ENCODE results near the gene MCEE. TPM values are rescaled to one million over a fixed set of nuclear protein-coding genes. Genes with fewer than 3 reads are reported as not detected.

MCEE gene
- polyA plus RNA-seq, 1 experiment: 18.1 TPM

DNA sequence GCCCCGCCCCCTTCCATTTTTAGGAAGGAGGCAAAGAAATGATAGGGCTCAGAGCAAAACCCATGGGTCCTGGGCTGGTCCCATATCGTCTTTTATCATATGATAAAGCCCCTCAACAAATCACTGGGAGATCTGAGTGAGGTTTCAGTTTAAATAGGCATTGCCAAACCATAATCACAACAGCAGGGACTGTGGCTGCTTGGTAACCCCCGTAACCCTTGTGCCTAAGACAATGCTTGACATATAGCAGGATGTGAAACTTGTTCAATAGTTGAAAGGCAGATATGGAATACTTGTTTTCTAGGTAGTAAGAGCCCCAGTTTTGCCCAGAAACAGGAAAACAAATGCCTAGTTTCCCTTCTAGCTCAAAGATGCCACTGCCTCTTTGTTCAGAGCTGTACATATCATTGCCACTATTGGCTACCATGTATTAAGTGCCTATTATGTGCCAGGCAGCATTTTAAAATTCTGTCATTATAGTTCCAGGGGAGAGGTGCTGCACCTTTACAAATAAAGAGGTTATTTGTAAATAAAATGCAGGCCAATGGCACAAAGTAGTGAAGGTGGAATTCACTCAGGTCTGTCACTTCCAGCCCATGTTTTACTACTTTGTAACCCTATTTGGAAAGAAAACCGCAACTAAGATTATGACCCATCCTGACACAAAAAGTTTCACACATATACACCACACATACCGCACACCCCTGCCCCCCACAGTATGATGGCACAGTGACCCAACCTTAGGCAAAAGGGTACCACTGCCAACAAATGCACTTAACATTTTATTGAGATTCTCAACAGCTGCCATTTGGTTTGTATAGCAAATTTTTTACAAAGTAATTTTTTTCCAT lies 47.4 kb downstream of the MCEE start:
- DNase-seq (ENCODE audit: low read depth, low spot score): no peak
- H3K4me3 ChIP-seq (ENCODE audit: low read depth, low read length): no peak overlapping the region
- ChIA-PET CTCF (interaction anchor here (1.3 kb wide), 1 partner anchor 18 kb away, joined by 6 read pairs; no protein-coding TSS in a partner anchor), POLR2A (interaction anchor here (1.9 kb wide), 1 partner anchor 14 kb away, joined by 4 read pairs; the partner anchor contains the start of gene NAGK)
- H3K27me3 ChIP-seq (ENCODE audit: control insufficient read depth, insufficient read depth, low read length): peaks cover 2% of the 10 kb centered on the region
- TF ChIP-seq, protein P1, sequence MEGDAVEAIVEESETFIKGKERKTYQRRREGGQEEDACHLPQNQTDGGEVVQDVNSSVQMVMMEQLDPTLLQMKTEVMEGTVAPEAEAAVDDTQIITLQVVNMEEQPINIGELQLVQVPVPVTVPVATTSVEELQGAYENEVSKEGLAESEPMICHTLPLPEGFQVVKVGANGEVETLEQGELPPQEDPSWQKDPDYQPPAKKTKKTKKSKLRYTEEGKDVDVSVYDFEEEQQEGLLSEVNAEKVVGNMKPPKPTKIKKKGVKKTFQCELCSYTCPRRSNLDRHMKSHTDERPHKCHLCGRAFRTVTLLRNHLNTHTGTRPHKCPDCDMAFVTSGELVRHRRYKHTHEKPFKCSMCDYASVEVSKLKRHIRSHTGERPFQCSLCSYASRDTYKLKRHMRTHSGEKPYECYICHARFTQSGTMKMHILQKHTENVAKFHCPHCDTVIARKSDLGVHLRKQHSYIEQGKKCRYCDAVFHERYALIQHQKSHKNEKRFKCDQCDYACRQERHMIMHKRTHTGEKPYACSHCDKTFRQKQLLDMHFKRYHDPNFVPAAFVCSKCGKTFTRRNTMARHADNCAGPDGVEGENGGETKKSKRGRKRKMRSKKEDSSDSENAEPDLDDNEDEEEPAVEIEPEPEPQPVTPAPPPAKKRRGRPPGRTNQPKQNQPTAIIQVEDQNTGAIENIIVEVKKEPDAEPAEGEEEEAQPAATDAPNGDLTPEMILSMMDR (IDR thresholded peaks at IDR 0.05; ENCODE audit: low read depth, low read length): no peak
- no peak overlapping the region for H3K27ac ChIP-seq (ENCODE audit: low read depth, low read length)
- H3K9me3 ChIP-seq (ENCODE audit: control insufficient read depth, insufficient read depth, low read length): no peaks in the 10 kb centered on the region

DNA sequence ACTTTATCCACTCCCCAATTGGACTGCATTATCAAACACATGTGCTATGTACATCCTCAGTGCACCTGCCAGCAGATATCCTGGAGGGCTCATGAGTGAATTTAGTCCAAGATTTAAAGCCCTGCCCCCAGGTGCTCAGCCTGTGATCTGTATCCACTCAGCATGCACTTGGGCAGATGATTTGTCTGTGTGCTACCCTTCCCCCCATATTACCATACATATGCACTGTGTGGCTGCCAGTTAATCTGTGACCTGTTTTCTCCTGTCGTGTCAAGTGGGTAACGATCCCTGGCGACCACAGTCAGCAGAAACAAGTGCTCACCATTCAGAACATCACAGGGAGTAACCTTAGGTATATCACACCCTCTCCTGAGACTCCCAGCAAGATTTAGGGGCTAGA lies 51.4 kb downstream of the MCEE start:
- ChIA-PET CTCF (no interaction called here), POLR2A (interaction anchor here (2.6 kb wide), 1 partner anchor 10 kb away, joined by 11 read pairs; the partner anchor contains the start of gene NAGK)
- H3K27ac ChIP-seq (ENCODE audit: low read depth, low read length): no peak overlapping the region
- no peak for DNase-seq (ENCODE audit: low read depth, low spot score)
- no peak overlapping the region for H3K4me3 ChIP-seq (ENCODE audit: low read depth, low read length)
- TF ChIP-seq, protein P1 (IDR thresholded peaks at IDR 0.05; ENCODE audit: low read depth, low read length): no peak
- no peaks in the 10 kb centered on the region for H3K9me3 ChIP-seq (ENCODE audit: control insufficient read depth, insufficient read depth, low read length)
- H3K27me3 ChIP-seq (ENCODE audit: control insufficient read depth, insufficient read depth, low read length): no peaks in the 10 kb centered on the region

DNA sequence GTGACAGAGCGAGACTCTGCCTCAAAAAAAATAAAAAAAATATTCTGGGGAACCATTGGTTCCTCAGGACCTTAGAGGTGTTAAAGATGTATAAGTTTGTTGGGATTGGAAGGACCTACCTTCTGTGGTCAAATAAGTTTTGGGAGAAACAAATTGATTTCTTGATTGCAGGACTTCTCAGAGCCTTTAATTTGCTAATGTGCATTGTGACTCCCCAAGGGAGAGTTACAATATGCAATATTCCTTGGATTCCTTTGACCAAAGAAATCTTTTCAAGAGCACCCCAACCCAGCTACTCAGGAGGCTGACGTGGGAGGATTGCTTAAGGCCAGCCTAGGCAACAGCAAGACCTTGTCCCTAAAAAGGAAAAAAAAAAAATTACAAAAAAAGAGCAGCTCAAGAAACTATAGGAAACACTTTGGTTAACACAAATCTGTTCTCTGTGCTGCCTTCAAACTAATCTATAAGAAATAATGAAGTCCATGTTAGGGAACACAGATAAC lies 55.1 kb downstream of the MCEE start:
- Histone ChIP-seq H3K27ac (ENCODE audit: low read depth, low read length) (no peak overlapping the region), H3K4me3 (ENCODE audit: low read depth, low read length) (no peak overlapping the region), H3K9me3 (ENCODE audit: control insufficient read depth, insufficient read depth, low read length) (no peaks in the 10 kb centered on the region), H3K27me3 (ENCODE audit: control insufficient read depth, insufficient read depth, low read length) (no peaks in the 10 kb centered on the region)
- ChIA-PET POLR2A (no interaction called here), CTCF (no interaction called here)
- TF ChIP-seq, protein P1 (IDR thresholded peaks at IDR 0.05; ENCODE audit: low read depth, low read length): no peak
- DNase-seq (ENCODE audit: low read depth, low spot score): no peak

DNA sequence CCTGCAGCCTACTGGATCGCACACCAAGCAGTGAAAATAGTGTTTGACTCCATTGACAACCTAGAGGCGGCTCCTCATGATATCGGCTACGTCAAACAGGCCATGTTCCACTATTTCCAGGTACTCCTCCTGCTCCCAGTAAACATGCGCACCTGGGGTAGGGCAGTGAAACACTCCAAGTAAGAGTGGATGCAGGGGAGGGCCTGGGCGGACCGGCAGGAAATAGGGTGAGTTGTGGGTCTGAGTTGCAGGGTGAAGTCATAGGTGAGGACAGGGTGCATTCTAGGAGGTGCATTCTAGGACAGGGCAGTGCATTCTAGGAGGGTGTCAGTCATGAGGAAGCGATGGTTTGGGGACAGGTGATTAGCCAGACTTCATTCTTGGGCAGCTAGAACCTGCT lies 56.6 kb downstream of the MCEE start:
- CTCF ChIA-PET: no interaction called here
- H3K4me3 ChIP-seq (ENCODE audit: low read depth, low read length): no peak overlapping the region
- POLR2A ChIA-PET: no interaction called here
- DNase-seq (ENCODE audit: low read depth, low spot score): no peak
- no peaks in the 10 kb centered on the region; the same call in 1 of the 2 replicates for H3K9me3 ChIP-seq (ENCODE audit: control insufficient read depth, insufficient read depth, low read length)
- H3K27me3 ChIP-seq (ENCODE audit: control insufficient read depth, insufficient read depth, low read length): no peaks in the 10 kb centered on the region
- TF ChIP-seq, protein P1 (IDR thresholded peaks at IDR 0.05; ENCODE audit: low read depth, low read length): no peak
- no peak overlapping the region for H3K27ac ChIP-seq (ENCODE audit: low read depth, low read length)

DNA sequence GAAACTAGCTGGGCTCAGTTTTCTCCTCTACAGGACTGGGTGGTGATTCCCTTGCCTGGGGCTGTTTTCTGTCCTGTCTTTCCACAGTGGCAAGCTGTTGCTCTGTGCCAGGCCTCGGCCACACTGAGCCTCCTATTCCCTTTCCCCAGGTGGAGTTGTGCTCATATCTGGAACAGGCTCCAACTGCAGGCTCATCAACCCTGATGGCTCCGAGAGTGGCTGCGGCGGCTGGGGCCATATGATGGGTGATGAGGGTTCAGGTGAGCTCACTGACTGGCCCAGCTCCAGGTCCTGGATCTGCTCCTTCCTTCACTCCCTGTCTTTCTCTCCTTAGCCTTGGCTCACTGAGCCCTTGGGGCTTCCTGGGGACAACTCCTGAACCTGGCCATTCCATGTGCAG lies 57.5 kb downstream of the MCEE start:
- Histone ChIP-seq H3K4me3 (ENCODE audit: low read depth, low read length) (no peak overlapping the region), H3K9me3 (ENCODE audit: control insufficient read depth, insufficient read depth, low read length) (no peaks in the 10 kb centered on the region; the same call in 1 of the 2 replicates), H3K27me3 (ENCODE audit: control insufficient read depth, insufficient read depth, low read length) (no peaks in the 10 kb centered on the region), H3K27ac (ENCODE audit: low read depth, low read length) (no peak overlapping the region)
- no peak for DNase-seq (ENCODE audit: low read depth, low spot score)
- CTCF ChIA-PET: interaction anchor here (1.7 kb wide), 1 partner anchor 71 kb away, joined by 6 read pairs; no protein-coding TSS in a partner anchor
- TF ChIP-seq, protein P1 (IDR thresholded peaks at IDR 0.05; ENCODE audit: low read depth, low read length): no peak
- POLR2A ChIA-PET: no interaction called here
